BLaER1 treated with 17β-estradiol and CSF1 and Interleukin-3, amounts not matched to agents 10 nM and 100 nM (cell line): ENCODE data around the gene SEMA3D.

ENCODE experiments used
- H3K27ac ChIP-seq, 11 experiments: shearing (Covaris generic); formaldehyde crosslinking; 2 replicates each; pipeline ENCODE4 v1.8.1; 2022
- H3K27me3 ChIP-seq, 11 experiments: shearing (Covaris generic); formaldehyde crosslinking; 2 replicates each; pipeline ENCODE4 v1.8.1; 2022
- H3K36me3 ChIP-seq, 11 experiments: shearing (Covaris generic); formaldehyde crosslinking; 2 replicates each; pipeline ENCODE4 v1.8.1; 2022
- H3K4me1 ChIP-seq, 10 experiments: shearing (Covaris generic); formaldehyde crosslinking; 2 replicates each; pipeline ENCODE4 v1.8.1; 2022
- H3K4me2 ChIP-seq, 11 experiments: shearing (Covaris generic); formaldehyde crosslinking; 2 replicates each; pipeline ENCODE4 v1.8.1; 2022
- H3K4me3 ChIP-seq, 10 experiments: shearing (Covaris generic); formaldehyde crosslinking; 2 replicates each; pipeline ENCODE4 v1.8.1; 2022
- H3K9ac ChIP-seq, 11 experiments: shearing (Covaris generic); formaldehyde crosslinking; 2 replicates each; pipeline ENCODE4 v1.8.1; 2022
- H3K9me3 ChIP-seq, 11 experiments: shearing (Covaris generic); formaldehyde crosslinking; replicated peaks in 1 of 11; 2 replicates each; pipeline ENCODE4 v1.8.1; 2022
- H4K20me1 ChIP-seq, 11 experiments: shearing (Covaris generic); formaldehyde crosslinking; 2 replicates each; pipeline ENCODE4 v1.8.1; 2022
- Cebpa-rat ChIP-seq, 11 experiments: shearing (Covaris generic); IDR thresholded peaks; 2 replicates each; pipeline ENCODE4 v1.8.1; 2022

Gene SEMA3D

DNA sequence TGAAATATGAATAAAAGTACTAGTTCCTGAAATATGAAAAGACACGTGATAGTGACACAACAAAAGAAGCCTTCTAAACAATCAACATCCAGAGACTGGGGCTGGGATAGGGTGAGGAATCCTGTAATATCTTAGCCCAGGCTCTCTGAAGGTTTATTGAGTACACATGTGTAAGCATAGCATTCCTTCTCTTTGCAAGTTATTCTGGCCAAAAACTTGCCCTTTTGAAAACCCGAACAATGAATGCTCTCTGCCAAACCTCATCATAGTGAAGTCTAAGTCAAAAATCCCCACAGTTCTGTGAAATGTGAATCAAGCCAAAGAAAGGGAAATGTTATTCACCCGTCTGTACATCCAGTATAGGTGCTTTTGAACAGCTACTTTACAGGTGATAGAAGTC is 11.6 kb downstream of the SEMA3D start:
- peaks cover 25 to 31% (median 26%) of the 10 kb centered on the region in 11 experiments for H3K9me3 ChIP-seq
- H3K36me3 ChIP-seq = peaks cover 0 to 8% (median 0%) of the 10 kb centered on the region in 11 experiments; a peak in 3 of 22 replicates
- H3K4me3 ChIP-seq = no peak overlapping the region
- H3K27ac ChIP-seq = no peak overlapping the region
- no peaks in the 10 kb centered on the region for H4K20me1 ChIP-seq
- no peak for TF ChIP-seq Cebpa-rat (IDR thresholded peaks at IDR 0.05)
- peaks cover 0 to 8% (median 0%) of the 10 kb centered on the region in 10 experiments; a peak in 3 of 20 replicates for H3K4me1 ChIP-seq
- no peaks in the 10 kb centered on the region for H3K27me3 ChIP-seq
- H3K9ac ChIP-seq = no peak overlapping the region
- H3K4me2 ChIP-seq = no peak overlapping the region

DNA sequence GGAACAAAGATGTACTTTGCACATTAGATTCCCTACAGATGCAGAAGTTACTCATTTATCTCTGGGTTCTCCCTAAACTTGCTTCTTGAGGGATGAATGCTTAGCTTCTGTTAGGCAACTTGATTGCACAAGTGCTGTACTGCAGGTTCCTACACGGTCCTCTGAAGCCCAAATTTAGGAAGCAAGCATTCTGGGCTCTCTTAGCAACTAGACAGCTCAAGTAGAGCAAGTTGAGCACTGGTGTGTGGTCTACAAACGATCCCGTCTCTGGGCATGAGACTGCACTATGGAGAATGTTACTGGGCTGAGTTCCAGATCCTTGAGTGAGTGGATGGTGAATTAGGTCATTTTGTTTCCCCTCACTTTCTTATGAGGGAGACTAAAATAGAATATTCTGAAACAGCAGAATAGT is 14.3 kb downstream of the SEMA3D start:
- Histone ChIP-seq H3K9me3 (peaks cover 0 to 4% (median 0%) of the 10 kb centered on the region in 11 experiments; a peak in 4 of 22 replicates), H3K4me2 (peak overlapping the region in 2 of 11 experiments; percentile 20 to 28; a peak in 2 of 22 replicates), H3K36me3 (no peaks in the 10 kb centered on the region), H3K27me3 (no peaks in the 10 kb centered on the region), H3K4me1 (peaks cover 0 to 8% (median 0%) of the 10 kb centered on the region in 10 experiments; a peak in 3 of 20 replicates), H3K27ac (no peak overlapping the region), H3K4me3 (no peak overlapping the region), H3K9ac (no peak overlapping the region), H4K20me1 (no peaks in the 10 kb centered on the region)
- no peak for TF ChIP-seq Cebpa-rat (IDR thresholded peaks at IDR 0.05)

DNA sequence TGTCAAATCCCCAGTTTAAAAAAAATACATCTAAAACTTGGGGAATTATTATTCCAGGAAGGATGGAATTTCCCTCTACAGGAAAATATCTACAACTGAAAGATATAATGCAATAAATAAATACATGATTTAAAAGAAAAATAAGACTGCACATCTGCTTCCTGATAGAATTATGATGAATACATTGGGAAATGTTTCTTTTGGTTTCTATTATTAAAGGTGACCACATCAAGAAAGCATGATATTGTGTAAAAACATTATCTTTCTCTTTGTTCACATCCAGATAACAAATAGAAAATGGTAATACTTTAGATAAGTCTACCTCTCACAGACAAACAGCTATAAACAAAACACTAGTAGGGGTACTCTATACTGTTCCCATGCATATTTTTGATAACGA is 19.2 kb downstream of the SEMA3D start:
- Histone ChIP-seq H3K9me3 (no peaks in the 10 kb centered on the region), H3K4me1 (peaks cover 0 to 5% (median 0%) of the 10 kb centered on the region in 10 experiments; a peak in 3 of 20 replicates), H3K36me3 (no peaks in the 10 kb centered on the region), H3K9ac (no peak overlapping the region), H3K27me3 (no peaks in the 10 kb centered on the region), H4K20me1 (no peaks in the 10 kb centered on the region), H3K4me2 (no peak overlapping the region), H3K27ac (no peak overlapping the region), H3K4me3 (no peak overlapping the region)
- no peak for TF ChIP-seq Cebpa-rat (IDR thresholded peaks at IDR 0.05)

DNA sequence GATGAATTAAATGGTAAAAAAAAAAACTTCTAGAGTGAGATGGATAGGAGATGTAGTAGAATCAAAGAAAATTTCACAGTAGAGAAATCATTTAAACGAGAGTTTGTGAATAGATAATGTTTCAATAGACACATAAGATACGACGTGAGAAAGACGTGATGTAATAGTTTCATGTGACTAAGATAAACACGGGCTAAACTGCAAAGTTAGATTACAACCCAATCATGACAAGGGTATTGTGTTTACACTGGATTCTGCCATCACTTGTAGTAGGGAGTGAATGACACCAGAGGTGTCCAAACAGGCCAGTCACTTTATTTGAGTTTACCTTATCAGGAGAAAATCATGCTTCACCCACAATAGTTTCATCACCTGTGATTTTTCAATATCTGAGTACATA is 21.6 kb downstream of the SEMA3D start:
- no peaks in the 10 kb centered on the region for H3K9me3 ChIP-seq
- H3K4me3 ChIP-seq = no peak overlapping the region
- H3K9ac ChIP-seq = no peak overlapping the region
- H3K36me3 ChIP-seq = no peaks in the 10 kb centered on the region
- no peak for TF ChIP-seq Cebpa-rat (IDR thresholded peaks at IDR 0.05)
- H3K27ac ChIP-seq = no peak overlapping the region
- H4K20me1 ChIP-seq = no peaks in the 10 kb centered on the region
- H3K4me2 ChIP-seq = no peak overlapping the region
- peaks cover 0 to 7% (median 0%) of the 10 kb centered on the region in 10 experiments; a peak in 7 of 20 replicates for H3K4me1 ChIP-seq
- no peaks in the 10 kb centered on the region for H3K27me3 ChIP-seq

DNA sequence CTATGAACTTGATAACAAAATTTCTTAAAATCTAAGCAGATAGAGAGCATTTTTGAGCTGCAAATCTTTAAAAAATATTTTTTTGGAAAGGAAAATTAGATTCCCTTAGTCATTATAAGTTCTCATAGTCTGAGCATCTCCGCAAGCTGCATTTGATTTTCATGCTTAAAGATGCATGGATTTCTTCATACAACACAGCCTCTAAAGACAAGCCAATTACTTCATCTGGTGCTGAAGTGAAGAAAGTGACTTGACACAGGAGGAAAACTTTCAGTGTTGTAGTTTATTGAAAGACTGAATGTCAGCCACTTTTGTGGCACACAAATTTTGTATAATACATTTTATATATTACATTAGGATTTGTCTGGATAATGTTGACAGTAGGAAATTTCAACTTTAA is 22.5 kb downstream of the SEMA3D start:
- no peak overlapping the region for H3K9ac ChIP-seq
- H3K9me3 ChIP-seq = no peaks in the 10 kb centered on the region
- no peaks in the 10 kb centered on the region for H3K27me3 ChIP-seq
- TF ChIP-seq Cebpa-rat (IDR thresholded peaks at IDR 0.05) = no peak
- H4K20me1 ChIP-seq = no peaks in the 10 kb centered on the region
- H3K36me3 ChIP-seq = no peaks in the 10 kb centered on the region
- H3K27ac ChIP-seq = no peak overlapping the region
- no peak overlapping the region for H3K4me3 ChIP-seq
- H3K4me1 ChIP-seq = peaks cover 0 to 15% (median 0%) of the 10 kb centered on the region in 10 experiments; a peak in 7 of 20 replicates
- H3K4me2 ChIP-seq = no peak overlapping the region

DNA sequence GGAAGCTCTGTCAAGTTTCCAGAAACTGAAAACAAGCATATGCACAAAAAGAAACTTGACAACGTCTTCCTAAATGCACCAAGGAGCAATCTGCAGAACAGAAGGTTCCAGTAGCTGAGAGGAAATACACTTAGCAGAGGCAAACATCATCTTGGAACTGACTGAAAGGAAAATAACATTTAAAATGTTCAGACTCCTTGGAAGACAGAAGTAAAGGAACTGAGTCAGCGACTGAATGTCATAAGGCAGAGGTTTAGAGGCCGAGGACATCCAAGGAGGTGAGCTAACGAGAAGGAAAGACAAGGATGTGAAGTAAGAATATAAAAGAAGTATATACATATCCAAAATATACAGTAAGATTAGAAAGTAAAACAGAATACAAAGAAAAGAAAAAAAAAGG is 24.1 kb downstream of the SEMA3D start:
- Histone ChIP-seq H3K4me2 (no peak overlapping the region), H3K4me3 (no peak overlapping the region), H3K36me3 (no peaks in the 10 kb centered on the region), H3K27me3 (no peaks in the 10 kb centered on the region), H3K4me1 (peaks cover 0 to 15% (median 0%) of the 10 kb centered on the region in 10 experiments; a peak in 7 of 20 replicates), H3K9ac (no peak overlapping the region), H4K20me1 (no peaks in the 10 kb centered on the region), H3K9me3 (peaks cover 0 to 12% (median 6%) of the 10 kb centered on the region in 11 experiments; a peak in 9 of 22 replicates), H3K27ac (no peak overlapping the region)
- TF ChIP-seq Cebpa-rat (IDR thresholded peaks at IDR 0.05) = no peak

DNA sequence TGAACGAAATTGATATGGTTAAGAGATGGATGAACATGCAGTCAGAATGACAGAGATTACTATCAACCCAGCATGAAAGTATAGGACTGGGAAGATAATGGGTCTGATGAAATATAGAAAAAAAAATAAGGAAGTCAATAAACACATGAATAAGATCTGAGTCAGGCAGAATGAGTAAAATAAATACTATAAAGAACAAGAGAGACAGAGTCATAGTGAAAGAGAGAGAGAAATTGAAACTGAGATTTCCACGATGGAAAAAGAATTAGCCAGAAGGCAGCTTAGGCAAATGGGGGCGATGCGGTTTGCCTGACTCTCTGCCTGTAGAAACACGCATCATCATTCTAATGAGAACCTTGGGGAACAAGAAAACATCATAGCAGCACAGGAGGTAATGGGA is 26.6 kb downstream of the SEMA3D start:
- Histone ChIP-seq H3K4me2 (peak overlapping the region in 3 of 11 experiments; percentile 37 to 68 (median 67); a peak in 5 of 22 replicates), H4K20me1 (no peaks in the 10 kb centered on the region), H3K27ac (no peak overlapping the region), H3K9ac (no peak overlapping the region), H3K4me1 (peaks cover 0 to 15% (median 0%) of the 10 kb centered on the region in 10 experiments; a peak in 7 of 20 replicates), H3K36me3 (no peaks in the 10 kb centered on the region), H3K4me3 (no peak overlapping the region), H3K9me3 (peaks cover 0 to 12% (median 6%) of the 10 kb centered on the region in 11 experiments; a peak in 9 of 22 replicates), H3K27me3 (no peaks in the 10 kb centered on the region)
- no peak for TF ChIP-seq Cebpa-rat (IDR thresholded peaks at IDR 0.05)

DNA sequence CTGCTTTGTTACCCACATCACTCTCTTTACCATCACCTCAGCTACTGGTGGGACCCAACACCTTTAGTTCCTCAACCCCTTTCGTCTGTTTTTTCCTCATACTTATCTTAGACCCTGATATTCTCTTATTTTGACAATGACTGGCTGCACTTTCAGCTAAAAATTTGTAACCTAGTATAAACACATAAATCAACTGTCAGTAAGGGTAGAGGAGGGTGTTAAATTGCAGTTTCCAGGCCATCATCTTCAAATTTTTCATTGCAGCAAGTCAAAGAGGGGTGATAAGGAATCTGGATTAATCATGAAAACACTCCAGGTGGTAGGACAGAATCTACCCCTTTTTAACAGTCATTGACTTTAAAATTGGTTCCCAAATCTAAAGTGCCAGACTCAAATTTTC is 27.9 kb downstream of the SEMA3D start:
- no peak overlapping the region for H3K4me2 ChIP-seq
- H3K4me1 ChIP-seq = peaks cover 0 to 15% (median 0%) of the 10 kb centered on the region in 10 experiments; a peak in 7 of 20 replicates
- H3K9me3 ChIP-seq = peaks cover 0 to 12% (median 6%) of the 10 kb centered on the region in 11 experiments; a peak in 9 of 22 replicates
- no peak for TF ChIP-seq Cebpa-rat (IDR thresholded peaks at IDR 0.05)
- no peak overlapping the region for H3K9ac ChIP-seq
- no peaks in the 10 kb centered on the region for H3K36me3 ChIP-seq
- no peak overlapping the region for H3K4me3 ChIP-seq
- H3K27me3 ChIP-seq = no peaks in the 10 kb centered on the region
- no peak overlapping the region for H3K27ac ChIP-seq
- H4K20me1 ChIP-seq = no peaks in the 10 kb centered on the region

DNA sequence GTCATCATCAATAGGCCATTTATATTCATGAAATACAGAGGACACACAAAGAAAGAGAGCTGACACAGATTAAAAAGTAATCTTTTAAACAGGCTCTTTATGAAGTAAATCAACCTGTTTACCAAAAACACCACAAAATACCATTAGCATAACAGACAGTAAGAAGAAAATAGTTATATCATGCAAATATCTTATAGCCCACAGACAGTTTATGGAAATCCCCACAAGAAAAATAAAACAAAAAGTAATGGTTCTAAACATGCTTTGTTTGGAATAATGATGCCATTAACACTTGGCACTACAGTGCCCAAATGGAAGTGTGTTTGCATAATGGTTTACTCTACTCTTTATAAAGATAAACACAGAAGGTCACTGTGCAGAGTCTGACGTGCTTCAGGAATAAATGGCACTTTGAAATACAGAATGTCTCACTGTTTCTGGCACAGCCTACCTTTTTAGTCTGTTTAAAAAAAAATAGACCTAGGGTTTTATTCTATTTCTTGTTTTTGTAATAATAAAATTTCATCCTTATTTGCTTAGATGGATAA is 30.1 kb downstream of the SEMA3D start:
- no peak overlapping the region for H3K4me2 ChIP-seq
- H3K27ac ChIP-seq = no peak overlapping the region
- H3K9me3 ChIP-seq = peaks cover 0 to 12% (median 6%) of the 10 kb centered on the region in 11 experiments; a peak in 9 of 22 replicates
- no peak for TF ChIP-seq Cebpa-rat (IDR thresholded peaks at IDR 0.05)
- H3K4me1 ChIP-seq = peaks cover 0 to 15% (median 0%) of the 10 kb centered on the region in 10 experiments; a peak in 7 of 20 replicates
- no peaks in the 10 kb centered on the region for H3K27me3 ChIP-seq
- no peak overlapping the region for H3K4me3 ChIP-seq
- no peak overlapping the region for H3K9ac ChIP-seq
- no peaks in the 10 kb centered on the region for H3K36me3 ChIP-seq
- no peaks in the 10 kb centered on the region for H4K20me1 ChIP-seq
